NOMO-1 (cell line): Measurements from ENCODE around the gene KLF15.

Experiments used
- DNase-seq, 2 experiments: peaks; one replicate each; lab custom pipeline; 2025; ENCODE audit not compliant: unreplicated experiment in 2 of 2; lab: John Stamatoyannopoulos, UW

The KLF15 gene

GRCh38 chr3:126389794-126390146 lies 32.6 kb upstream of the KLF15 start:
- DNase-seq: no peak

GRCh38 chr3:126389112-126389793 lies 32.0 kb upstream of the KLF15 start:
- peak; percentile 90 for DNase-seq

GRCh38 chr3:126381966-126382365 lies 24.8 kb upstream of the KLF15 start:
- no peak for DNase-seq

- DNase-seq: no peak
These were observed 23.0 kb upstream of the KLF15 start for GRCh38 chr3:126380011-126380768.

GRCh38 chr3:126378341-126378751 lies 21.1 kb upstream of the KLF15 start:
- no peak for DNase-seq

GRCh38 chr3:126377211-126377610 lies 20.0 kb upstream of the KLF15 start:
- no peak for DNase-seq

- no peak for DNase-seq
These were observed 19.2 kb upstream of the KLF15 start for GRCh38 chr3:126376444-126376843.

- DNase-seq: no peak
These were observed 18.7 kb upstream of the KLF15 start for GRCh38 chr3:126375835-126376331.

- DNase-seq: no peak
These were observed 16.7 kb upstream of the KLF15 start for GRCh38 chr3:126373682-126374601.

GRCh38 chr3:126373146-126373613 lies 16.0 kb upstream of the KLF15 start:
- no peak for DNase-seq

GRCh38 chr3:126372413-126373145 lies 15.4 kb upstream of the KLF15 start:
- no peak for DNase-seq

GRCh38 chr3:126371096-126371705 lies 14.0 kb upstream of the KLF15 start:
- no peak for DNase-seq

- no peak for DNase-seq
These were observed 13.4 kb upstream of the KLF15 start for GRCh38 chr3:126370606-126371005.

GRCh38 chr3:126370055-126370454 lies 12.8 kb upstream of the KLF15 start:
- DNase-seq: no peak

- DNase-seq: no peak
These were observed 12.3 kb upstream of the KLF15 start for GRCh38 chr3:126369490-126369889.

- no peak for DNase-seq
These were observed 10.2 kb upstream of the KLF15 start for GRCh38 chr3:126367316-126367805.

GRCh38 chr3:126365351-126366277 lies 8.4 kb upstream of the KLF15 start:
- no peak for DNase-seq

- no peak for DNase-seq
These were observed 7.6 kb upstream of the KLF15 start for GRCh38 chr3:126364731-126365301.
